ENCODE results near the gene TTF2.

TTF2 gene

DNA sequence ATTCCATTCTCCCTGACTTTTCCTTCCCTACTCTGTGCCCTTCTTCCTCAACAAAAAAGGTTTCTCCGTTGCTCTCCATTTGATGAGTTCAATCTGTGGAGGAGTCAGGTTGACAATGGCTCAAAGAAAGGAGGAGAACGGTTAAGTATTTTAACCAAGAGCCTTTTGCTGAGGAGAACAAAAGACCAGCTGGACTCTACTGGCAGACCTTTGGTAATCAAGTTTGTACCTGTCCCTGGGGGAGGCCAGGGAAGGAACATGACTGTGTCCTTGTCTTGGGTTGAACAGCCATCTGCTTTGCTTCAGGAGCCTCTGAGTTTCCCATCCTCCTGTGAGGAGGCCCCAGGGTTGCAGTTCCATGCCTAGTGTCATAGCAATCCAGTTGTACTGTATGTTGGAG is 29.9 kb downstream of the TTF2 start:
- TF ChIP-seq, protein P1, sequence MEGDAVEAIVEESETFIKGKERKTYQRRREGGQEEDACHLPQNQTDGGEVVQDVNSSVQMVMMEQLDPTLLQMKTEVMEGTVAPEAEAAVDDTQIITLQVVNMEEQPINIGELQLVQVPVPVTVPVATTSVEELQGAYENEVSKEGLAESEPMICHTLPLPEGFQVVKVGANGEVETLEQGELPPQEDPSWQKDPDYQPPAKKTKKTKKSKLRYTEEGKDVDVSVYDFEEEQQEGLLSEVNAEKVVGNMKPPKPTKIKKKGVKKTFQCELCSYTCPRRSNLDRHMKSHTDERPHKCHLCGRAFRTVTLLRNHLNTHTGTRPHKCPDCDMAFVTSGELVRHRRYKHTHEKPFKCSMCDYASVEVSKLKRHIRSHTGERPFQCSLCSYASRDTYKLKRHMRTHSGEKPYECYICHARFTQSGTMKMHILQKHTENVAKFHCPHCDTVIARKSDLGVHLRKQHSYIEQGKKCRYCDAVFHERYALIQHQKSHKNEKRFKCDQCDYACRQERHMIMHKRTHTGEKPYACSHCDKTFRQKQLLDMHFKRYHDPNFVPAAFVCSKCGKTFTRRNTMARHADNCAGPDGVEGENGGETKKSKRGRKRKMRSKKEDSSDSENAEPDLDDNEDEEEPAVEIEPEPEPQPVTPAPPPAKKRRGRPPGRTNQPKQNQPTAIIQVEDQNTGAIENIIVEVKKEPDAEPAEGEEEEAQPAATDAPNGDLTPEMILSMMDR (IDR thresholded peaks at IDR 0.05; ENCODE audit: low read depth, low read length), result no peak
- H3K4me3 ChIP-seq (ENCODE audit: low read depth, low read length), result no peak overlapping the region

DNA sequence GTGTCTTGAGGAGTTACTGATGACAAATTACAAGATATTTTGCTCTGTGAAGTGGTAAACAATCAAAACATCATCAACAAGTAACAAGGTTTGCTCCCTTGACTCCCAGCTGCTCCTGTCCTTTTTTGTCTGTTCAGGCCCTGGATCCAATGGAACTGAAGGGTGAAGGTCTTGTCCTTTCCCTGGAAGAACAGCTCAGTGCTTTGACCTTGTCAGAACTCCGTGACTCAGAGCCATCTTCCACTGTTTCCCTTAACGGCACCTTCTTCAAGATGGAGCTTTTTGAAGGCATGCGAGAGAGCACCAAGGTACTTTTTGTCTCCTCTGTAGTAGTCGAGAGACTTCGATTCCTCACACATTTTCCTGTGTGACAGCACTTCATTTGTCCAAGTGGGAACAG is 32.5 kb downstream of the TTF2 start:
- TF ChIP-seq, protein P1 (IDR thresholded peaks at IDR 0.05; ENCODE audit: low read depth, low read length), result no peak
- no peak overlapping the region for H3K4me3 ChIP-seq (ENCODE audit: low read depth, low read length)

DNA sequence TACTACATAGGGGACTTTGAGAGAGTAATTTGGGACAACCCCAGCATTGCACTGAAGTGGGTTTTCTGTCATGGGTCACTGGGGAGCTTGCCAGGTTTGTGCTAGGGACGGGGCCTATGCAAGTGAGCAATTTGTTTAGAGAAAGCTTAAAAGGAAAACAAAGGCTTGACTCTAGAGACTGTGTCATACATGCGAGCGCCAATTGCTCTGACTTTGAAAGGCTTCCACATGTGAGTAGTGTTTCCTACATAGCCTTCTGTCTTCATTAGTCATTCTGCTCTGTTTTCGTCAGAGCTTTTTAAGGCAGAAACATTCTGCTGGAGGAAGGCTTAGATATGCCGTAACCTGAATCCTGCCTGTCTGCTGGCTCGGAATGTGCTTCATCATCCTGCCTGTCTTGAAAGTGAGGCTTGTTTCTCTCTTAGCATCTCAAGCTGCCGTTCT is 33.0 kb downstream of the TTF2 start:
- H3K4me3 ChIP-seq (ENCODE audit: low read depth, low read length), result no peak overlapping the region; the same call in 1 of the 2 replicates
- TF ChIP-seq, protein P1 (IDR thresholded peaks at IDR 0.05; ENCODE audit: low read depth, low read length), result no peak

DNA sequence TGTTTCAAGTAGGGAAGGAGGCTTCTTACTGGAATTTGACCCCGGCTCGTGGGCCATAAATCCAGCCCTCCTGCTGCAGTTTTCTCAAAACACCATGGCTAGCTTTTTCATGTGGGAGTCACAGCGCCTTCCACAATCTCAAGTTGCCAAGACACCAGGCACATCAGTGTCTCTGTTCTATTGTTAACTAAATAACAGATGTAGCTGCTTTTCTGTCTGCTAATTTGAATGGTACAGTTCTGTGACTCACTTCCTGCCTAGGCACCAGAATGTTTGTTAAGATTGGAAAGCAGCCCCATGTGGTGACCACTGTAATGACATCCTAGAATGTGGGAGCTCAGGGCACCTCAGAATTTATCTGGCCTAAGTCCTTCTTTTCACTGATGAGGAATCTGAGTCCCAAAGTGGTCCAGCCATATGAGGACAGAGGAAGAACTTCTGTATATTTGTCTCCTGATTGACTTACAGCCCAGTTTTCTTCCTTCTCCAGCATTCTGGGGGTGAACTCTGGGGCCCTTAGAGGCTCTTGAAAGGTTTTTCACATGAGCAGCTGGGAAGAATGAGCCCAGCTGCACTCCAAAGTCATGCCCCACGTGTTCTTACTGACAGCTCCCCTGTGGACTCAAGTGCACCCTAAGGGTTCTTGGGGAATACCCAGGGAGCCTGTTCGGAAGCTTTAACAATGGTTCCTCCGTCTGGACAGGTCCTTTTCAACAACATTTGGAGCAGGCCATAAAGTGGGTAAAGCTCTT is 33.9 kb downstream of the TTF2 start:
- TF ChIP-seq, protein P1 (IDR thresholded peaks at IDR 0.05; ENCODE audit: low read depth, low read length), result peak; percentile 29
- peak overlapping the region; percentile 1; the same call in 1 of the 2 replicates for H3K4me3 ChIP-seq (ENCODE audit: low read depth, low read length)

DNA sequence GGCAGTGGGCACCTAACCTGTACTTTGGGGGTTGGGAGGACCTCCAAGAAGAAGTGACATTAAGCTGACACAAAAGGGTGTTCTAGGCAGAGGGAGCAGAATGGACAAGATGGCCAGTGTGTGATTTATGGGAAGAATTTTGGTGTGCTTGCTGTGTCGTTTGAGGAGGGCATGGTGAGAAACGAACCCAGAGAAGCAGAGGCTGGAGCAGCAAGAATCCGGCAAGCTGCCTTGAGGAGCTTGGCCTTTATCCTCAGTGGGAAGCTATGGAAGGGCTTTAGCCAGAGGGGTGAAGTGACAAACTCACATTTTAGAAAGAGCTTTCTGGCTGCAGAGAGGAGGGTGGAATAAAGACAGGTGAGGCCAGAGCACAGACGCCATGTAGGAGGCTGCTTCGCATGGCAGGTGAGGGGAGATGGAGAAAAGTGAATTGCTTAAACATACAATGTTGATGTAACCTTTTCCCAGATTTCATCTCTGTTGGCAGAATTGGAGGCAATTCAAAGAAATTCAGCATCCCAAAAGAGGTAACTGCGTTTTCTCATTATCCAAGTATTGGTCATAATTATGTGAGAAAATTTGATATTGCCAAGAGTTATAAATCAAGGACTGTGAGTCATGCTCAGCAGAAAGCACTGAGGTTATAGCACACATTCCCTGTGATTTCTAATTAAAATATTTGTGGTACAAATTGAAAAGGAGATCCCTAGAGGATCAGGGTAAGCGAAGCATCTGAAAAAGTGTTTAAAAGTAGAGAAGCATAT is 34.9 kb downstream of the TTF2 start:
- H3K4me3 ChIP-seq (ENCODE audit: low read depth, low read length), result no peak overlapping the region
- TF ChIP-seq, protein P1 (IDR thresholded peaks at IDR 0.05; ENCODE audit: low read depth, low read length), result no peak

DNA sequence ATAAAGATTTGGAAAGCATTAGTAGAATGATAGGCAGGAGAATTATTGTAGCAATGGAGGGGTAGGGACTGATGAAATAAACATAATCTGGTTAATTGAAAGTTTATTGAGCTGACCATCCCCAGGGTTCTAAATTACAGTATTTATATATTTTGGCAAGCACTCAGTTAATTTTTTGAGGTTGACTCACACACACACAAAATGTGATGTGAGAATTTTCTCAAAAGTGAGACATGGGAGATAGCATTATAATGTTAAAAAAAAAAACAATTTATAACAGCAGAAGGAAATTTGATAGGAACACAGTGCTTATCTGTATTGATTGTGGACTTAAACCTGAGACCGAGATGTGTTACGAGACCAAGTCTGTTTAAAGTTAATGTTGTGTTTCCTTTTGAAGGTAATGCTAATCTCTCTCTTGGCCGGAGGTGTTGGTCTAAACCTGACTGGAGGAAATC is 36.9 kb downstream of the TTF2 start:
- TF ChIP-seq, protein P1 (IDR thresholded peaks at IDR 0.05; ENCODE audit: low read depth, low read length), result no peak
- no peak overlapping the region for H3K4me3 ChIP-seq (ENCODE audit: low read depth, low read length)

DNA sequence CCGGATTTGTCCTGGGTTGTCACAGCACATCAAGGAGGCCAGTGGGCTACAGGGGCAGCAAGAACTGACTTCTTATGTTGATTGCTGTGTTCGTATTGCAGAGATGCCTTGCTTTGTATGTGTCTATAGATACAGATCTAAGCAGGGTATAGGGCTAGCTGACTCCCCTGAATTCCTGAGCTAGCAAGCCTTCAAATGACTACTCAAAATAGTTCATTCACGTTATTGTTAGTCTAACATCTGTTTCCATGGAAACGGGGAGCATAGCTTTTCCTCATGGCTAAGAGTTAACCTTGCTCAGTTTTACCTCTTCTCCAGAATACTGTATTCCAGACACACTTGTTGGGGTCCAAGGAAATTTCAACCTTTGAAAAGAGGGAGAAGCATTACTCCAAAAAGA is 37.3 kb downstream of the TTF2 start:
- H3K4me3 ChIP-seq (ENCODE audit: low read depth, low read length), result no peak overlapping the region
- TF ChIP-seq, protein P1 (IDR thresholded peaks at IDR 0.05; ENCODE audit: low read depth, low read length), result no peak
